GM19193 (cell line): ENCODE data around the gene SYT15.

Experiments
- POLR2A ChIP-seq: IDR thresholded peaks from 4 replicates; pipeline ENCODE4 v1.6.1; 2011; ENCODE audit not compliant: insufficient read depth, insufficient read length; ENCODE audit errors: extremely low read depth

The SYT15 gene

GRCh38 chr10:46550795-46551700 is 27.9 kb upstream of the SYT15 start:
- no peak for TF ChIP-seq POLR2A

GRCh38 chr10:46551701-46552525 is 27.0 kb upstream of the SYT15 start:
- no peak for TF ChIP-seq POLR2A

GRCh38 chr10:46552526-46553237 is 26.2 kb upstream of the SYT15 start:
- no peak for TF ChIP-seq POLR2A

GRCh38 chr10:46553238-46554049 is 25.5 kb upstream of the SYT15 start:
- no peak for TF ChIP-seq POLR2A

- no peak for TF ChIP-seq POLR2A
Observed at GRCh38 chr10:46554166-46554781, 24.7 kb upstream of the SYT15 start.

GRCh38 chr10:46555366-46555712 is 23.6 kb upstream of the SYT15 start:
- no peak for TF ChIP-seq POLR2A

- TF ChIP-seq POLR2A, result no peak
Observed at GRCh38 chr10:46555713-46556514, 23.0 kb upstream of the SYT15 start.

GRCh38 chr10:46556515-46557318 is 22.2 kb upstream of the SYT15 start, which contains the start of gene GPRIN2:
TSS of gene GPRIN2 (minus strand) at chr10:46556658. CDS start at chr10:46550736, 5,922 bp downstream.
- no peak for TF ChIP-seq POLR2A

- no peak for TF ChIP-seq POLR2A
Observed at GRCh38 chr10:46557319-46558121, 21.4 kb upstream of the SYT15 start.

- no peak for TF ChIP-seq POLR2A
Observed at GRCh38 chr10:46558122-46558391, 20.9 kb upstream of the SYT15 start.

- no peak for TF ChIP-seq POLR2A
Observed at GRCh38 chr10:46558392-46559185, 20.3 kb upstream of the SYT15 start.
